GM10248 (cell line): ENCODE results near the gene ANK2.

ENCODE experiments used
- CTCF ChIA-PET: fragments of 300-600 bp; sonication (Branson Sonifier 250); formaldehyde crosslinking; extraction: SDS; loops from one replicate; lab custom pipeline; 2021; ENCODE audit warnings: antibody characterized with exemption; lab: Yijun Ruan, JAX
- POLR2A ChIA-PET: fragments of 350-650 bp; sonication (Branson Sonifier 250); formaldehyde crosslinking; extraction: SDS; loops from one replicate; lab custom pipeline; 2020; ENCODE audit warnings: antibody characterized with exemption; lab: Yijun Ruan, JAX
- DNase-seq: peaks from one replicate; pipeline ENCODE4 v3.0.0; 2012; ENCODE audit errors: extremely low spot score
- CTCF ChIP-seq: IDR thresholded peaks from 2 replicates; pipeline ENCODE4 v1.5.1; 2012; ENCODE audit warnings: mild to moderate bottlenecking, low read depth; ENCODE audit errors: extremely low read depth, missing control alignments, control extremely low read depth

ANK2 gene

GRCh38 chr4:113371111-113371510 lies 321.7 kb downstream of the ANK2 start:
- no peak for TF ChIP-seq CTCF
- CTCF ChIA-PET = interaction anchor here (3.5 kb wide), 1 partner anchor 12 kb away, joined by 13 read pairs; no protein-coding TSS in a partner anchor
- no peak for DNase-seq
- POLR2A ChIA-PET = no interaction called here

GRCh38 chr4:113375964-113376666 lies 326.7 kb downstream of the ANK2 start:
- DNase-seq = no peak
- ChIA-PET POLR2A (no interaction called here), CTCF (interaction anchor here (1.7 kb wide), 1 partner anchor 19 kb away, joined by 7 read pairs; no protein-coding TSS in a partner anchor)
- TF ChIP-seq CTCF = no peak

- no peak for TF ChIP-seq CTCF
- no peak for DNase-seq
- POLR2A ChIA-PET = no interaction called here
- CTCF ChIA-PET = interaction anchor here (1.2 to 1.9 kb wide), 3 partner anchors 9 to 23 kb away, joined by 3 to 10 read pairs (median 4); no protein-coding TSS in a partner anchor
Measured at GRCh38 chr4:113378836-113379235, 329.4 kb downstream of the ANK2 start.

GRCh38 chr4:113382704-113383103 lies 333.3 kb downstream of the ANK2 start:
- CTCF ChIA-PET = no interaction called here

GRCh38 chr4:113383111-113383785 lies 333.8 kb downstream of the ANK2 start:
- TF ChIP-seq CTCF = no peak
- CTCF ChIA-PET = interaction anchor here (0.8 kb wide), 1 partner anchor 10 kb away, joined by 3 read pairs; no protein-coding TSS in a partner anchor
- DNase-seq = no peak
- POLR2A ChIA-PET = no interaction called here

More at GRCh38 chr4:113382704-113383103, 333.3 kb downstream of the ANK2 start:
- POLR2A ChIA-PET = no interaction called here
- DNase-seq = no peak
- TF ChIP-seq CTCF = no peak

GRCh38 chr4:113384600-113384999 lies 335.1 kb downstream of the ANK2 start:
- DNase-seq = no peak
- no peak for TF ChIP-seq CTCF
- ChIA-PET CTCF (interaction anchor here (1.0 to 1.3 kb wide), 2 partner anchors 10 to 11 kb away, joined by 3 to 4 read pairs; no protein-coding TSS in a partner anchor), POLR2A (no interaction called here)
